HepG2 (cell line): ENCODE results near the gene PMEPA1. TPM values are rescaled to one million over a fixed set of nuclear protein-coding genes. Genes with fewer than 3 reads are reported as not detected.
A peak's percentile ranks its signal among the peaks of the same experiment; 100 is the strongest.

Source experiments
- CBFB ChIP-seq: sonication (generic); formaldehyde crosslinking; IDR thresholded peaks from 2 replicates; pipeline ENCODE4 v1.4.0; 2020; ENCODE audit warnings: missing genetic modification reagents
- HNF4A ChIP-seq: sonication (generic); formaldehyde crosslinking; IDR thresholded peaks from 2 replicates; pipeline ENCODE4 v1.4.0; 2020; ENCODE audit warnings: missing genetic modification reagents
- MTF2 ChIP-seq: sonication (generic); formaldehyde crosslinking; IDR thresholded peaks from 2 replicates; pipeline ENCODE4 v1.5.0; 2020; ENCODE audit warnings: missing genetic modification reagents, borderline replicate concordance
- PHF21A ChIP-seq: sonication (generic); formaldehyde crosslinking; IDR thresholded peaks from 2 replicates; pipeline ENCODE4 v1.5.0; 2020; ENCODE audit warnings: mild to moderate bottlenecking, missing genetic modification reagents
- RARG ChIP-seq: sonication (generic); formaldehyde crosslinking; IDR thresholded peaks from 2 replicates; pipeline ENCODE4 v1.4.0; 2020; ENCODE audit warnings: low read depth, mild to moderate bottlenecking, missing genetic modification reagents
- ZNF296 ChIP-seq: sonication (generic); formaldehyde crosslinking; conservative IDR thresholded peaks from 2 replicates; pipeline ENCODE4 v1.5.0; 2020; ENCODE audit warnings: mild to moderate bottlenecking, missing genetic modification reagents
- ZNF34 ChIP-seq: sonication (generic); formaldehyde crosslinking; IDR thresholded peaks from 2 replicates; pipeline ENCODE4 v1.4.0; 2020; ENCODE audit warnings: mild to moderate bottlenecking, missing genetic modification reagents, borderline replicate concordance
- ZNF501 ChIP-seq: sonication (generic); formaldehyde crosslinking; IDR thresholded peaks from 2 replicates; pipeline ENCODE4 v1.5.1; 2020; ENCODE audit warnings: mild to moderate bottlenecking, moderate library complexity, missing genetic modification reagents
- ZNF550 ChIP-seq: sonication (generic); formaldehyde crosslinking; IDR thresholded peaks from 2 replicates; pipeline ENCODE4 v1.4.0; 2020; ENCODE audit warnings: mild to moderate bottlenecking, missing genetic modification reagents, borderline replicate concordance
- ZNF878 ChIP-seq: sonication (generic); formaldehyde crosslinking; IDR thresholded peaks from 2 replicates; pipeline ENCODE4 v1.8.1; 2023; ENCODE audit warnings: mild to moderate bottlenecking, missing genetic modification reagents, moderate library complexity
- polyA plus RNA-seq, 8 experiments: library from polyadenylated mRNA; depleted of rRNA in 3 of 8; stranded (reverse) in 7 of 8; unstranded in 1 of 8; fragments of >200 nt; fragmentation: Illumina TruSeq in 4 of 8; extraction: Trizol in 4 of 8; gene quantifications; 2 replicates each; pipeline versions ENCODE4 v1.2.1 to v1.2.3, GENCODE V29; 2011 to 2016; ENCODE audit warnings: low read depth in 4 of 8, missing spikeins in 1 of 8, mixed read lengths in 1 of 8; ENCODE audit not compliant: insufficient read depth in 1 of 8
- total RNA-seq, 5 experiments: library from RNA; depleted of rRNA; stranded (reverse); fragments of >200 nt; fragmentation: Illumina TruSeq; extraction: Trizol; gene quantifications; 2 replicates each; pipeline ENCODE4 v1.2.3, GENCODE V29; 2016; ENCODE audit warnings: low read depth in 1 of 5
- TF ChIP-seq, protein P1 (sequence below): sonication (generic); formaldehyde crosslinking; IDR thresholded peaks from 2 replicates; pipeline ENCODE4 v1.5.0; 2020; ENCODE audit warnings: mild to moderate bottlenecking, missing genetic modification reagents
- TF ChIP-seq, protein P2 (sequence below): IDR thresholded peaks from 2 replicates; pipeline ENCODE4 v1.6.1; 2018; ENCODE audit warnings: missing genetic modification reagents
- TF ChIP-seq, protein P3 (sequence below): sonication (generic); formaldehyde crosslinking; IDR thresholded peaks from 2 replicates; pipeline ENCODE4 v1.9.0; 2021; ENCODE audit warnings: missing genetic modification reagents, borderline replicate concordance
- TF ChIP-seq, protein P4 (sequence below): sonication (generic); formaldehyde crosslinking; IDR thresholded peaks from 2 replicates; pipeline ENCODE4 v1.4.0; 2020; ENCODE audit warnings: mild to moderate bottlenecking, missing genetic modification reagents

The PMEPA1 gene
- total and polyA plus RNA-seq, 2 of the 13 experiments (the other 11 are each of a cell fraction or from before 2014, with no cell fraction given) = not detected

DNA sequence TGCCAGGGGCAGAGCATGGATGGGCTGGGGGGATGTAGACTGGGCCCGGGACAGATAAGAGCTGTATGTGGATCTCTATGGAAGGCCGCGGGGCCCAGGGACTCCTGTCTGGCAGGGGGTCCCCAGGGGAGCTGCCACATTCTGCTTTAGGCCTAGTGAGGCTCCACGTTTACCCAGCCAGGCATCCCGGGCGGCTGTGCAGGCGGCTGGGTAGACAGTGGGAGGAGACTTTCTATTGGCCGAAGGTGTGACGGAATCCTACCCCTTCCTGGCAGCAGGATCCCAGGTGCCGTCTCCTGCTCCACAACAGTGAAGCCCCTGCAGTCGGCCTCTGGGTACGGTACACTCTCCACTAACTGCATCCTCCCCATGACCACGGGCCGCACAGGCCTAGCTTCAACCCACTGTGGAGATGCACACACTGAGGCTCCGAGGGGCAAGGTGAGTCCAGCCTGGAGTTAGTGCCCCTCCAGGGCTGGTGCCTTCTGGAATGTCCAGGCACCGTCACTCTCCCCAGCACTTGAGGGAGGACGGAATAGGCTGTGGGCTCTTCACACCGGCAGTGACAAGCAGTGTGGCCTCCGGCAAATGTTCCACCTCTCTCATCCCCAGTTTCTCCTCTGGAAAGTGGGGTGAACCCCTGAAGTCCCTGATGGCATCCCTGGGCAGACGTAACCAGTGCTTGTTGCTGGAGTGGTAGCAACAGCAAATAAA is 52.8 kb downstream of the PMEPA1 start (continued):
- TF ChIP-seq, protein P1, sequence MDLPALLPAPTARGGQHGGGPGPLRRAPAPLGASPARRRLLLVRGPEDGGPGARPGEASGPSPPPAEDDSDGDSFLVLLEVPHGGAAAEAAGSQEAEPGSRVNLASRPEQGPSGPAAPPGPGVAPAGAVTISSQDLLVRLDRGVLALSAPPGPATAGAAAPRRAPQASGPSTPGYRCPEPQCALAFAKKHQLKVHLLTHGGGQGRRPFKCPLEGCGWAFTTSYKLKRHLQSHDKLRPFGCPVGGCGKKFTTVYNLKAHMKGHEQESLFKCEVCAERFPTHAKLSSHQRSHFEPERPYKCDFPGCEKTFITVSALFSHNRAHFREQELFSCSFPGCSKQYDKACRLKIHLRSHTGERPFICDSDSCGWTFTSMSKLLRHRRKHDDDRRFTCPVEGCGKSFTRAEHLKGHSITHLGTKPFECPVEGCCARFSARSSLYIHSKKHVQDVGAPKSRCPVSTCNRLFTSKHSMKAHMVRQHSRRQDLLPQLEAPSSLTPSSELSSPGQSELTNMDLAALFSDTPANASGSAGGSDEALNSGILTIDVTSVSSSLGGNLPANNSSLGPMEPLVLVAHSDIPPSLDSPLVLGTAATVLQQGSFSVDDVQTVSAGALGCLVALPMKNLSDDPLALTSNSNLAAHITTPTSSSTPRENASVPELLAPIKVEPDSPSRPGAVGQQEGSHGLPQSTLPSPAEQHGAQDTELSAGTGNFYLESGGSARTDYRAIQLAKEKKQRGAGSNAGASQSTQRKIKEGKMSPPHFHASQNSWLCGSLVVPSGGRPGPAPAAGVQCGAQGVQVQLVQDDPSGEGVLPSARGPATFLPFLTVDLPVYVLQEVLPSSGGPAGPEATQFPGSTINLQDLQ (CRISPR knock-in tag) = 0 out of 2 replicates have a peak, but pooled peaks have one; percentile 49
- TF ChIP-seq ZNF296 = 0 out of 2 replicates have a peak, but pooled peaks have one; percentile 57
- TF ChIP-seq, protein P2, sequence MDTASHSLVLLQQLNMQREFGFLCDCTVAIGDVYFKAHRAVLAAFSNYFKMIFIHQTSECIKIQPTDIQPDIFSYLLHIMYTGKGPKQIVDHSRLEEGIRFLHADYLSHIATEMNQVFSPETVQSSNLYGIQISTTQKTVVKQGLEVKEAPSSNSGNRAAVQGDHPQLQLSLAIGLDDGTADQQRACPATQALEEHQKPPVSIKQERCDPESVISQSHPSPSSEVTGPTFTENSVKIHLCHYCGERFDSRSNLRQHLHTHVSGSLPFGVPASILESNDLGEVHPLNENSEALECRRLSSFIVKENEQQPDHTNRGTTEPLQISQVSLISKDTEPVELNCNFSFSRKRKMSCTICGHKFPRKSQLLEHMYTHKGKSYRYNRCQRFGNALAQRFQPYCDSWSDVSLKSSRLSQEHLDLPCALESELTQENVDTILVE (CRISPR knock-in tag) = no peak
- TF ChIP-seq ZNF34 (CRISPR knock-in tag) = no peak
- TF ChIP-seq CBFB = no peak
- TF ChIP-seq ZNF501 (CRISPR knock-in tag) = no peak
- TF ChIP-seq HNF4A (CRISPR knock-in tag) = no peak
- 0 out of 2 replicates have a peak, but pooled peaks have one; percentile 27 for TF ChIP-seq PHF21A
- TF ChIP-seq, protein P3, sequence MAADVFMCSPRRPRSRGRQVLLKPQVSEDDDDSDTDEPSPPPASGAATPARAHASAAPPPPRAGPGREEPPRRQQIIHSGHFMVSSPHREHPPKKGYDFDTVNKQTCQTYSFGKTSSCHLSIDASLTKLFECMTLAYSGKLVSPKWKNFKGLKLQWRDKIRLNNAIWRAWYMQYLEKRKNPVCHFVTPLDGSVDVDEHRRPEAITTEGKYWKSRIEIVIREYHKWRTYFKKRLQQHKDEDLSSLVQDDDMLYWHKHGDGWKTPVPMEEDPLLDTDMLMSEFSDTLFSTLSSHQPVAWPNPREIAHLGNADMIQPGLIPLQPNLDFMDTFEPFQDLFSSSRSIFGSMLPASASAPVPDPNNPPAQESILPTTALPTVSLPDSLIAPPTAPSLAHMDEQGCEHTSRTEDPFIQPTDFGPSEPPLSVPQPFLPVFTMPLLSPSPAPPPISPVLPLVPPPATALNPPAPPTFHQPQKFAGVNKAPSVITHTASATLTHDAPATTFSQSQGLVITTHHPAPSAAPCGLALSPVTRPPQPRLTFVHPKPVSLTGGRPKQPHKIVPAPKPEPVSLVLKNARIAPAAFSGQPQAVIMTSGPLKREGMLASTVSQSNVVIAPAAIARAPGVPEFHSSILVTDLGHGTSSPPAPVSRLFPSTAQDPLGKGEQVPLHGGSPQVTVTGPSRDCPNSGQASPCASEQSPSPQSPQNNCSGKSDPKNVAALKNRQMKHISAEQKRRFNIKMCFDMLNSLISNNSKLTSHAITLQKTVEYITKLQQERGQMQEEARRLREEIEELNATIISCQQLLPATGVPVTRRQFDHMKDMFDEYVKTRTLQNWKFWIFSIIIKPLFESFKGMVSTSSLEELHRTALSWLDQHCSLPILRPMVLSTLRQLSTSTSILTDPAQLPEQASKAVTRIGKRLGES = no peak
- TF ChIP-seq ZNF550 = no peak
- no peak for TF ChIP-seq ZNF878 (CRISPR knock-in tag)
- no peak for TF ChIP-seq RARG (CRISPR knock-in tag)
- TF ChIP-seq MTF2 (CRISPR knock-in tag) = no peak
- TF ChIP-seq, protein P4, sequence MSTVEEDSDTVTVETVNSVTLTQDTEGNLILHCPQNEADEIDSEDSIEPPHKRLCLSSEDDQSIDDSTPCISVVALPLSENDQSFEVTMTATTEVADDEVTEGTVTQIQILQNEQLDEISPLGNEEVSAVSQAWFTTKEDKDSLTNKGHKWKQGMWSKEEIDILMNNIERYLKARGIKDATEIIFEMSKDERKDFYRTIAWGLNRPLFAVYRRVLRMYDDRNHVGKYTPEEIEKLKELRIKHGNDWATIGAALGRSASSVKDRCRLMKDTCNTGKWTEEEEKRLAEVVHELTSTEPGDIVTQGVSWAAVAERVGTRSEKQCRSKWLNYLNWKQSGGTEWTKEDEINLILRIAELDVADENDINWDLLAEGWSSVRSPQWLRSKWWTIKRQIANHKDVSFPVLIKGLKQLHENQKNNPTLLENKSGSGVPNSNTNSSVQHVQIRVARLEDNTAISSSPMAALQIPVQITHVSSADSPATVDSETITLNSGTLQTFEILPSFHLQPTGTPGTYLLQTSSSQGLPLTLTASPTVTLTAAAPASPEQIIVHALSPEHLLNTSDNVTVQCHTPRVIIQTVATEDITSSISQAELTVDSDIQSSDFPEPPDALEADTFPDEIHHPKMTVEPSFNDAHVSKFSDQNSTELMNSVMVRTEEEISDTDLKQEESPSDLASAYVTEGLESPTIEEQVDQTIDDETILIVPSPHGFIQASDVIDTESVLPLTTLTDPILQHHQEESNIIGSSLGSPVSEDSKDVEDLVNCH (CRISPR knock-in tag) = no peak
